ENCODE measurements around the gene GIN1.

Gene GIN1

GRCh38 chr5:103102234-103102633 is 17.7 kb downstream of the GIN1 start:
- no peak overlapping the region for H3K4me3 ChIP-seq (ENCODE audit: low read depth, low read length)
- no peak for DNase-seq (ENCODE audit: low read depth, low spot score)
- CTCF ChIA-PET, result no interaction called here
- no peak for TF ChIP-seq CTCF (IDR thresholded peaks at IDR 0.05; ENCODE audit: insufficient read depth, low read length, missing control alignments)
- POLR2A ChIA-PET, result no interaction called here

GRCh38 chr5:103101079-103101750 is 18.7 kb downstream of the GIN1 start:
- no peak for DNase-seq (ENCODE audit: low read depth, low spot score)
- POLR2A ChIA-PET, result no interaction called here
- no peak for TF ChIP-seq CTCF (IDR thresholded peaks at IDR 0.05; ENCODE audit: insufficient read depth, low read length, missing control alignments)
- H3K4me3 ChIP-seq (ENCODE audit: low read depth, low read length), result no peak overlapping the region
- CTCF ChIA-PET, result no interaction called here

GRCh38 chr5:103098993-103099392 is 20.9 kb downstream of the GIN1 start:
- TF ChIP-seq CTCF (IDR thresholded peaks at IDR 0.05; ENCODE audit: insufficient read depth, low read length, missing control alignments), result no peak
- H3K4me3 ChIP-seq (ENCODE audit: low read depth, low read length), result no peak overlapping the region
- ChIA-PET CTCF (no interaction called here), POLR2A (no interaction called here)
- DNase-seq (ENCODE audit: low read depth, low spot score), result no peak

GRCh38 chr5:103094737-103095136 is 25.2 kb downstream of the GIN1 start:
- TF ChIP-seq CTCF (IDR thresholded peaks at IDR 0.05; ENCODE audit: insufficient read depth, low read length, missing control alignments), result no peak
- DNase-seq (ENCODE audit: low read depth, low spot score), result no peak
- ChIA-PET POLR2A (no interaction called here), CTCF (no interaction called here)
- H3K4me3 ChIP-seq (ENCODE audit: low read depth, low read length), result no peak overlapping the region

- POLR2A ChIA-PET, result no interaction called here
- no peak for DNase-seq (ENCODE audit: low read depth, low spot score)
- TF ChIP-seq CTCF (IDR thresholded peaks at IDR 0.05; ENCODE audit: insufficient read depth, low read length, missing control alignments), result no peak
- H3K4me3 ChIP-seq (ENCODE audit: low read depth, low read length), result no peak overlapping the region
- CTCF ChIA-PET, result no interaction called here
Observed at GRCh38 chr5:103093727-103094126, 26.2 kb downstream of the GIN1 start.

GRCh38 chr5:103092676-103093075 is 27.3 kb downstream of the GIN1 start:
- ChIA-PET POLR2A (no interaction called here), CTCF (no interaction called here)
- no peak for TF ChIP-seq CTCF (IDR thresholded peaks at IDR 0.05; ENCODE audit: insufficient read depth, low read length, missing control alignments)
- DNase-seq (ENCODE audit: low read depth, low spot score), result no peak
- no peak overlapping the region for H3K4me3 ChIP-seq (ENCODE audit: low read depth, low read length)

Data from AG04449 (cell line).